Neural crest cell (in vitro differentiated cells): Measurements from ENCODE around the gene ZFYVE28. TPM values are rescaled to one million over a fixed set of nuclear protein-coding genes. Genes with fewer than 3 reads are reported as not detected.

Experiments used
- DNase-seq: peaks from one replicate; pipeline ENCODE4 v3.0.0; 2021; ENCODE audit warnings: low read depth, mixed read lengths, low spot score
- H3K27ac Mint-ChIP-seq: one replicate; pipeline ENCODE4 v1.8.0; 2021; ENCODE audit warnings: mild to moderate bottlenecking, mixed read lengths; ENCODE audit not compliant: unreplicated experiment
- H3K27me3 Mint-ChIP-seq: 2 replicates; pipeline ENCODE4 v1.8.0; 2021; ENCODE audit warnings: low read depth, mild to moderate bottlenecking, mixed read lengths
- H3K36me3 Mint-ChIP-seq: 2 replicates; pipeline ENCODE4 v1.8.0; 2021; ENCODE audit warnings: low read depth, mild to moderate bottlenecking, mixed read lengths
- H3K4me1 Mint-ChIP-seq: 2 replicates; pipeline ENCODE4 v1.8.0; 2021; ENCODE audit warnings: mixed read lengths
- H3K4me3 Mint-ChIP-seq: one replicate; pipeline ENCODE4 v1.8.0; 2021; ENCODE audit warnings: mild to moderate bottlenecking, mixed read lengths
- H3K9me3 Mint-ChIP-seq: 2 replicates; pipeline ENCODE4 v1.8.0; 2021; ENCODE audit warnings: mixed read lengths
- CTCF ChIP-seq: fragments of 200-600 bp; sonication (generic); conservative IDR thresholded peaks from 2 replicates; pipeline ENCODE4 v1.5.0; 2021; ENCODE audit warnings: antibody characterized with exemption, mild to moderate bottlenecking
- total RNA-seq: library from RNA; stranded (reverse); gene quantifications from 2 replicates; pipeline ENCODE4 v1.2.1, GENCODE V29; 2021

The ZFYVE28 gene
- total RNA-seq, 1 donor from 2014 or later, result 1.4 TPM

GRCh38 chr4:2322841-2323240 is 95.6 kb downstream of the ZFYVE28 start:
- no peak for DNase-seq
- H3K4me3 Mint-ChIP-seq, result no peak overlapping the region
- H3K27ac Mint-ChIP-seq, result peak overlapping the region; percentile 59
- peaks cover 14% of the 10 kb centered on the region for H3K9me3 Mint-ChIP-seq
- no peaks in the 10 kb centered on the region for H3K36me3 Mint-ChIP-seq
- peaks cover 6% of the 10 kb centered on the region for H3K27me3 Mint-ChIP-seq
- no peak for TF ChIP-seq CTCF
- peaks cover 7% of the 10 kb centered on the region for H3K4me1 Mint-ChIP-seq

GRCh38 chr4:2322227-2322626 is 96.2 kb downstream of the ZFYVE28 start:
- Mint-ChIP-seq H3K4me3 (no peak overlapping the region), H3K27me3 (peaks cover 6% of the 10 kb centered on the region), H3K27ac (no peak overlapping the region), H3K36me3 (no peaks in the 10 kb centered on the region), H3K4me1 (peaks cover 7% of the 10 kb centered on the region), H3K9me3 (peaks cover 11% of the 10 kb centered on the region)
- no peak for DNase-seq
- TF ChIP-seq CTCF, result no peak

GRCh38 chr4:2321279-2322196 is 96.9 kb downstream of the ZFYVE28 start:
- no peak for DNase-seq

GRCh38 chr4:2320746-2321145 is 97.7 kb downstream of the ZFYVE28 start:
- no peak for DNase-seq
- no peaks in the 10 kb centered on the region for H3K36me3 Mint-ChIP-seq
- peaks cover 1% of the 10 kb centered on the region for H3K27me3 Mint-ChIP-seq
- H3K27ac Mint-ChIP-seq, result no peak overlapping the region
- peaks cover 2% of the 10 kb centered on the region for H3K9me3 Mint-ChIP-seq
- TF ChIP-seq CTCF, result no peak
- peaks cover 7% of the 10 kb centered on the region for H3K4me1 Mint-ChIP-seq
- H3K4me3 Mint-ChIP-seq, result no peak overlapping the region

More at GRCh38 chr4:2321279-2322196, 96.9 kb downstream of the ZFYVE28 start:
- H3K36me3 Mint-ChIP-seq, result no peaks in the 10 kb centered on the region
- H3K27me3 Mint-ChIP-seq, result peaks cover 6% of the 10 kb centered on the region
- peak overlapping the region; percentile 87 for H3K27ac Mint-ChIP-seq
- peaks cover 7% of the 10 kb centered on the region for H3K4me1 Mint-ChIP-seq
- TF ChIP-seq CTCF, result no peak
- H3K9me3 Mint-ChIP-seq, result peaks cover 10% of the 10 kb centered on the region
- no peak overlapping the region for H3K4me3 Mint-ChIP-seq

- Mint-ChIP-seq H3K4me1 (peaks cover 7% of the 10 kb centered on the region), H3K27me3 (no peaks in the 10 kb centered on the region), H3K36me3 (no peaks in the 10 kb centered on the region), H3K9me3 (no peaks in the 10 kb centered on the region), H3K4me3 (no peak overlapping the region), H3K27ac (no peak overlapping the region)
- no peak for DNase-seq
- no peak for TF ChIP-seq CTCF
Measured at GRCh38 chr4:2320152-2320551, 98.3 kb downstream of the ZFYVE28 start.
